ENCODE measurements around the gene SLC24A4. TPM values are rescaled to one million over a fixed set of nuclear protein-coding genes. Genes with fewer than 3 reads are reported as not detected.

The SLC24A4 gene
- total RNA-seq, 1 experiment from 2014 or later = not detected

- no peak overlapping the region for H2AFZ ChIP-seq (ENCODE audit: low read length)
- POLR2A ChIA-PET (ENCODE audit: unreplicated experiment) = no interaction called here
- CTCF ChIA-PET = no interaction called here
These were observed 161.3 kb downstream of the SLC24A4 start for GRCh38 chr14:92484132-92484823.

DNA sequence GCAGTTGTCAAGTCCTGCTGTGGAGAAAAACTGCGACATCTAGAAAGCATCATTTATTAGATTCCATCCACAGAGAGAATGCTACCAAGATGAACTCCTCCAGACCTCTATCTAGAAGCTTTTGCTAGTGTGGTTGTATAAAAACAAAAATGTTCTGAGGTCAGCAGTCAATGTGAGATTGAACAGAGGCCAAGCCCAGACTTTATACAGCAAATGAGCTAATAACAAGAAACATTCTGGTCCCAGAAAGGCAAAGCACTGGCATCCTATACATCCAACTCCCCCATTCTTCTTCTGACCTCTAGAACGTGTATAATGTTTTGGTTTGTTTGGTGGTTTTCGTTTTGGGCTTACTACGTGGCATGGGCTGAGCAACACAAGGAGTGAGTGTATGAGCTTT lies 163.9 kb downstream of the SLC24A4 start:
- DNase-seq (no peak), ATAC-seq (no peak)
- TF ChIP-seq EZH2 (IDR thresholded peaks at IDR 0.05; ENCODE audit: low read length, unreplicated experiment) = no peak
- no peak overlapping the region for H3K27ac ChIP-seq (ENCODE audit: low read length)
- no peak overlapping the region for H3K9ac ChIP-seq (ENCODE audit: low read length)
- intact Hi-C loops (cut with micrococcal nuclease) = no loop called here
- H3K36me3 ChIP-seq (ENCODE audit: low read depth, low read length) = no peaks in the 10 kb centered on the region
- no peaks in the 10 kb centered on the region for H3K9me3 ChIP-seq (ENCODE audit: low read length)
- no peaks in the 10 kb centered on the region for H3F3A ChIP-seq (ENCODE audit: low read length, unreplicated experiment)
- H3K4me1 ChIP-seq (ENCODE audit: insufficient read depth, low read length) = no peaks in the 10 kb centered on the region
- no peaks in the 10 kb centered on the region for H3K79me2 ChIP-seq (ENCODE audit: low read length)
- H3K27me3 ChIP-seq (ENCODE audit: low read length) = no peaks in the 10 kb centered on the region
- BruUV-seq (replicated peaks) = no TSS peak
- no peak overlapping the region for H2AFZ ChIP-seq (ENCODE audit: low read length)
- POLR2A ChIA-PET (ENCODE audit: unreplicated experiment) = no interaction called here
- no peak overlapping the region for H3K4me2 ChIP-seq (ENCODE audit: low read length)
- no peaks in the 10 kb centered on the region for H3K9me2 ChIP-seq (replicated peaks; ENCODE audit: low read length)
- CTCF ChIA-PET = no interaction called here
- H3K4me3 ChIP-seq (ENCODE audit: low read length) = no peak overlapping the region
- H4K20me1 ChIP-seq (ENCODE audit: low read length) = no peaks in the 10 kb centered on the region

More at GRCh38 chr14:92484132-92484823, 161.3 kb downstream of the SLC24A4 start:
- H3K27me3 ChIP-seq (ENCODE audit: low read length) = no peaks in the 10 kb centered on the region
- H3K4me1 ChIP-seq (ENCODE audit: insufficient read depth, low read length) = no peaks in the 10 kb centered on the region
- no TSS peak for BruUV-seq (replicated peaks)
- no peaks in the 10 kb centered on the region for H3K9me3 ChIP-seq (ENCODE audit: low read length)
- no peak for TF ChIP-seq EZH2phosphoT487 (IDR thresholded peaks at IDR 0.05; ENCODE audit: borderline replicate concordance, low read length)
- TF ChIP-seq CTCF (conservative IDR thresholded peaks at IDR 0.05; ENCODE audit: low read depth, low read length) = no peak
- no peak for TF ChIP-seq EZH2 (IDR thresholded peaks at IDR 0.05; ENCODE audit: low read length, unreplicated experiment)
- H3K79me2 ChIP-seq (ENCODE audit: low read length) = no peaks in the 10 kb centered on the region
- ATAC-seq (no peak), DNase-seq (no peak)
- H3K4me3 ChIP-seq (ENCODE audit: low read length) = no peak overlapping the region
- no peaks in the 10 kb centered on the region for H3F3A ChIP-seq (ENCODE audit: low read length, unreplicated experiment)
- intact Hi-C loops (cut with micrococcal nuclease) = no loop called here
- no peaks in the 10 kb centered on the region for H3K36me3 ChIP-seq (ENCODE audit: low read depth, low read length)
- H3K9me2 ChIP-seq (replicated peaks; ENCODE audit: low read length) = no peaks in the 10 kb centered on the region
- H3K27ac ChIP-seq (ENCODE audit: low read length) = no peak overlapping the region
- H3K4me2 ChIP-seq (ENCODE audit: low read length) = no peak overlapping the region
- no peaks in the 10 kb centered on the region for H4K20me1 ChIP-seq (ENCODE audit: low read length)
- H3K9ac ChIP-seq (ENCODE audit: low read length) = no peak overlapping the region

DNA sequence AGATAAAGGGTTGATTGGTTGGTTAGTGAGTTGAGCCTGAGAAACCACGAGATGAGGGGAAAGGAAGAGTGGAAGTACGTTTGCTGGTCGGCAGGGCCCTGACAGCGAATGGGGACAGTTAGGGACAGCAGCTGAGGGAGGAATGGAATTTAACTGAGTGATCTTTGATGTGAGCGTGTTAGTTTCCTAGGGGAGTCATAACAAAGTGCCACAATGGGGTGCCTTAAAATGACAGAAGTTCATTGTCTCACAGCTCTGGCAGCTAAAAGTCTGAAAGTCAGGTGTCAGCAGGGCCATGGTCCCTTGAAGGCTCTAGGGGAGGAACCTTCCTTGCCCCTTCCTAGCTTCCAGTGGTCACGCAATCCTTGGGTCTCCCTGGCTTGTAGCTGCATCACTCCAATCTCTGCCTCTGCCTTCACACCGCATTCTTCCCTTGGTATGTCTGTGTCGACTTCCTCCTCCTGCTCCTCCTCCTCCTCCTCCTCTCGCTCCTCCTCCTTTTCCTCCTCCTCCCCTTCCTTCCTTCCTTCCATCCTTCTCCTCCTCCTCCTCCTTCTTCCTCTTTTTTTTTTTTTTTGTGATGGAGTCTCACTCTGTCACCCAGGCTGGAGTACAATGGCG lies 164.7 kb downstream of the SLC24A4 start:
- ChIA-PET CTCF (no interaction called here), POLR2A (ENCODE audit: unreplicated experiment) (no interaction called here)
- Histone ChIP-seq H3K4me3 (ENCODE audit: low read length) (no peak overlapping the region), H3K9me3 (ENCODE audit: low read length) (no peaks in the 10 kb centered on the region), H4K20me1 (ENCODE audit: low read length) (no peaks in the 10 kb centered on the region), H3K9me2 (replicated peaks; ENCODE audit: low read length) (no peaks in the 10 kb centered on the region), H3K36me3 (ENCODE audit: low read depth, low read length) (no peaks in the 10 kb centered on the region), H2AFZ (ENCODE audit: low read length) (no peak overlapping the region), H3K27me3 (ENCODE audit: low read length) (no peaks in the 10 kb centered on the region), H3K79me2 (ENCODE audit: low read length) (no peaks in the 10 kb centered on the region), H3K27ac (ENCODE audit: low read length) (no peak overlapping the region), H3F3A (ENCODE audit: low read length, unreplicated experiment) (no peaks in the 10 kb centered on the region), H3K9ac (ENCODE audit: low read length) (no peak overlapping the region), H3K4me2 (ENCODE audit: low read length) (no peak overlapping the region), H3K4me1 (ENCODE audit: insufficient read depth, low read length) (no peaks in the 10 kb centered on the region)
- no TSS peak for BruUV-seq (replicated peaks)
- DNase-seq = no peak
- TF ChIP-seq EZH2phosphoT487 (IDR thresholded peaks at IDR 0.05; ENCODE audit: borderline replicate concordance, low read length) (no peak), EZH2 (IDR thresholded peaks at IDR 0.05; ENCODE audit: low read length, unreplicated experiment) (no peak), CTCF (conservative IDR thresholded peaks at IDR 0.05; ENCODE audit: low read depth, low read length) (no peak)
- no peak for ATAC-seq
- intact Hi-C loops (cut with micrococcal nuclease) = no loop called here
